ENCODE measurements around the gene CUL1.

CUL1 gene

GRCh38 chr7:148723846-148724245 lies 25.1 kb downstream of the CUL1 start:
- Histone ChIP-seq H4K91ac (ENCODE audit: low read length) (no peak overlapping the region), H3K23ac (ENCODE audit: low read length in 2 of 2) (no peak overlapping the region), H3K4me1 (ENCODE audit: control insufficient read depth, insufficient read depth, low read depth, low read length) (peaks cover 13% of the 10 kb centered on the region), H3K9me3 (ENCODE audit: control insufficient read depth, low read length) (no peaks in the 10 kb centered on the region), H3K14ac (ENCODE audit: low read length in 2 of 2) (no peak overlapping the region), H2AFZ (ENCODE audit: low read depth, low read length) (no peak overlapping the region), H3K36me3 (ENCODE audit: control insufficient read depth in 1 of 2, insufficient read depth in 2 of 2, low read depth in 1 of 2, low read length in 2 of 2) (no peaks in the 10 kb centered on the region), H3K4me2 (ENCODE audit: low read length, poor library complexity, severe bottlenecking) (no peak overlapping the region), H2BK12ac (ENCODE audit: low read length in 2 of 2) (no peak overlapping the region), H3K4me3 (ENCODE audit: insufficient read depth in 1 of 2, low read depth in 1 of 2, low read length in 2 of 2) (no peak overlapping the region), H3K9ac (ENCODE audit: low read length) (no peak overlapping the region), H2BK15ac (ENCODE audit: low read depth, poor library complexity, severe bottlenecking) (no peak overlapping the region), H3K79me1 (replicated peaks; ENCODE audit: low read length, poor library complexity, severe bottlenecking) (peaks cover 10% of the 10 kb centered on the region), H4K8ac (ENCODE audit: low read length) (no peak overlapping the region), H3K18ac (ENCODE audit: low read depth in 1 of 2, low read length in 2 of 2) (no peak overlapping the region), H2BK120ac (ENCODE audit: low read depth, low read length) (no peak overlapping the region), H2BK5ac (ENCODE audit: low read depth, low read length, poor library complexity, severe bottlenecking) (no peak overlapping the region), H3K4ac (ENCODE audit: low read depth in 1 of 2, low read length in 2 of 2) (no peak overlapping the region), H3K27ac (ENCODE audit: low read length, poor library complexity, severe bottlenecking) (no peak overlapping the region), H3K27me3 (ENCODE audit: control insufficient read depth in 1 of 2, insufficient read depth in 1 of 2, low read length in 2 of 2) (no peaks in the 10 kb centered on the region), H2AK5ac (ENCODE audit: low read length, severe bottlenecking) (no peak overlapping the region)
- 93% methylated on average over 2 of the region's 3 CpGs for WGBS
- DNase-seq, result peak; percentile 42

GRCh38 chr7:148726385-148726784 lies 27.7 kb downstream of the CUL1 start:
- Histone ChIP-seq H3K4me1 (ENCODE audit: control insufficient read depth, insufficient read depth, low read depth, low read length) (peaks cover 14% of the 10 kb centered on the region), H3K27me3 (ENCODE audit: control insufficient read depth in 1 of 2, insufficient read depth in 1 of 2, low read length in 2 of 2) (no peaks in the 10 kb centered on the region), H3K14ac (ENCODE audit: low read length in 2 of 2) (no peak overlapping the region), H3K4me2 (ENCODE audit: low read length, poor library complexity, severe bottlenecking) (no peak overlapping the region), H3K79me1 (replicated peaks; ENCODE audit: low read length, poor library complexity, severe bottlenecking) (peaks cover 16% of the 10 kb centered on the region), H4K91ac (ENCODE audit: low read length) (no peak overlapping the region), H2BK120ac (ENCODE audit: low read depth, low read length) (no peak overlapping the region), H4K8ac (ENCODE audit: low read length) (no peak overlapping the region), H2AK5ac (ENCODE audit: low read length, severe bottlenecking) (no peak overlapping the region), H3K9ac (ENCODE audit: low read length) (no peak overlapping the region), H2BK5ac (ENCODE audit: low read depth, low read length, poor library complexity, severe bottlenecking) (no peak overlapping the region), H3K36me3 (ENCODE audit: control insufficient read depth in 1 of 2, insufficient read depth in 2 of 2, low read depth in 1 of 2, low read length in 2 of 2) (peaks cover 7 to 16% of the 10 kb centered on the region in 2 experiments), H3K4me3 (ENCODE audit: insufficient read depth in 1 of 2, low read depth in 1 of 2, low read length in 2 of 2) (no peak overlapping the region), H3K18ac (ENCODE audit: low read depth in 1 of 2, low read length in 2 of 2) (no peak overlapping the region), H3K9me3 (ENCODE audit: control insufficient read depth, low read length) (no peaks in the 10 kb centered on the region), H3K27ac (ENCODE audit: low read length, poor library complexity, severe bottlenecking) (no peak overlapping the region), H2AFZ (ENCODE audit: low read depth, low read length) (no peak overlapping the region), H2BK12ac (ENCODE audit: low read length in 2 of 2) (no peak overlapping the region), H2BK15ac (ENCODE audit: low read depth, poor library complexity, severe bottlenecking) (no peak overlapping the region), H3K23ac (ENCODE audit: low read length in 2 of 2) (no peak overlapping the region), H3K4ac (ENCODE audit: low read depth in 1 of 2, low read length in 2 of 2) (no peak overlapping the region)
- WGBS, result 98% methylated on average over 2 of the region's 2 CpGs
- DNase-seq, result no peak

- Histone ChIP-seq H3K27ac (ENCODE audit: low read length, poor library complexity, severe bottlenecking) (no peak overlapping the region), H4K8ac (ENCODE audit: low read length) (no peak overlapping the region), H3K36me3 (ENCODE audit: control insufficient read depth in 1 of 2, insufficient read depth in 2 of 2, low read depth in 1 of 2, low read length in 2 of 2) (peaks cover 11 to 29% of the 10 kb centered on the region in 2 experiments), H2AFZ (ENCODE audit: low read depth, low read length) (no peak overlapping the region), H3K9ac (ENCODE audit: low read length) (no peak overlapping the region), H3K23ac (ENCODE audit: low read length in 2 of 2) (no peak overlapping the region), H2AK5ac (ENCODE audit: low read length, severe bottlenecking) (no peak overlapping the region), H3K4me2 (ENCODE audit: low read length, poor library complexity, severe bottlenecking) (no peak overlapping the region), H3K18ac (ENCODE audit: low read depth in 1 of 2, low read length in 2 of 2) (no peak overlapping the region), H2BK15ac (ENCODE audit: low read depth, poor library complexity, severe bottlenecking) (no peak overlapping the region), H2BK120ac (ENCODE audit: low read depth, low read length) (no peak overlapping the region), H3K27me3 (ENCODE audit: control insufficient read depth in 1 of 2, insufficient read depth in 1 of 2, low read length in 2 of 2) (no peaks in the 10 kb centered on the region), H3K9me3 (ENCODE audit: control insufficient read depth, low read length) (no peaks in the 10 kb centered on the region), H4K91ac (ENCODE audit: low read length) (no peak overlapping the region), H2BK12ac (ENCODE audit: low read length in 2 of 2) (no peak overlapping the region), H3K4ac (ENCODE audit: low read depth in 1 of 2, low read length in 2 of 2) (no peak overlapping the region), H2BK5ac (ENCODE audit: low read depth, low read length, poor library complexity, severe bottlenecking) (no peak overlapping the region), H3K4me3 (ENCODE audit: insufficient read depth in 1 of 2, low read depth in 1 of 2, low read length in 2 of 2) (no peak overlapping the region), H3K79me1 (replicated peaks; ENCODE audit: low read length, poor library complexity, severe bottlenecking) (peaks cover 22% of the 10 kb centered on the region), H3K14ac (ENCODE audit: low read length in 2 of 2) (no peak overlapping the region), H3K4me1 (ENCODE audit: control insufficient read depth, insufficient read depth, low read depth, low read length) (peaks cover 12% of the 10 kb centered on the region)
- 89% methylated on average over 11 of the region's 11 CpGs for WGBS
- DNase-seq, result no peak
These were observed 29.0 kb downstream of the CUL1 start for GRCh38 chr7:148727501-148728278.

- H2BK120ac ChIP-seq (ENCODE audit: low read depth, low read length), result no peak overlapping the region
- WGBS, result 72% methylated on average over 10 of the region's 12 CpGs
- no peak overlapping the region for H3K4ac ChIP-seq (ENCODE audit: low read depth in 1 of 2, low read length in 2 of 2)
- H2BK12ac ChIP-seq (ENCODE audit: low read length in 2 of 2), result no peak overlapping the region
- peak overlapping the region in 1 of 2 experiments; percentile 13 for H3K14ac ChIP-seq (ENCODE audit: low read length in 2 of 2)
- no peak overlapping the region for H2AK5ac ChIP-seq (ENCODE audit: low read length, severe bottlenecking)
- no peak overlapping the region for H3K27ac ChIP-seq (ENCODE audit: low read length, poor library complexity, severe bottlenecking)
- DNase-seq, result peak; percentile 54
- no peak overlapping the region for H4K91ac ChIP-seq (ENCODE audit: low read length)
- H3K79me1 ChIP-seq (replicated peaks; ENCODE audit: low read length, poor library complexity, severe bottlenecking), result peaks cover 32% of the 10 kb centered on the region
- H4K8ac ChIP-seq (ENCODE audit: low read length), result peak overlapping the region; percentile 16
- H3K27me3 ChIP-seq (ENCODE audit: control insufficient read depth in 1 of 2, insufficient read depth in 1 of 2, low read length in 2 of 2), result no peaks in the 10 kb centered on the region
- peaks cover 13 to 54% of the 10 kb centered on the region in 2 experiments for H3K36me3 ChIP-seq (ENCODE audit: control insufficient read depth in 1 of 2, insufficient read depth in 2 of 2, low read depth in 1 of 2, low read length in 2 of 2)
- no peak overlapping the region for H2BK5ac ChIP-seq (ENCODE audit: low read depth, low read length, poor library complexity, severe bottlenecking)
- H2BK15ac ChIP-seq (ENCODE audit: low read depth, poor library complexity, severe bottlenecking), result no peak overlapping the region
- no peak overlapping the region for H3K9ac ChIP-seq (ENCODE audit: low read length)
- H3K4me1 ChIP-seq (ENCODE audit: control insufficient read depth, insufficient read depth, low read depth, low read length), result peaks cover 6% of the 10 kb centered on the region
- H3K18ac ChIP-seq (ENCODE audit: low read depth in 1 of 2, low read length in 2 of 2), result no peak overlapping the region
- H3K23ac ChIP-seq (ENCODE audit: low read length in 2 of 2), result no peak overlapping the region
- H3K4me3 ChIP-seq (ENCODE audit: insufficient read depth in 1 of 2, low read depth in 1 of 2, low read length in 2 of 2), result no peak overlapping the region
- H2AFZ ChIP-seq (ENCODE audit: low read depth, low read length), result no peak overlapping the region
- no peaks in the 10 kb centered on the region for H3K9me3 ChIP-seq (ENCODE audit: control insufficient read depth, low read length)
- H3K4me2 ChIP-seq (ENCODE audit: low read length, poor library complexity, severe bottlenecking), result no peak overlapping the region
These were observed 31.5 kb downstream of the CUL1 start for GRCh38 chr7:148729984-148730733.
